ENCODE results near the gene AARS1. TPM values are rescaled to one million over a fixed set of nuclear protein-coding genes. Genes with fewer than 3 reads are reported as not detected.
A peak's percentile ranks its signal among the peaks of the same experiment; 100 is the strongest.
"Not testable (repeated sequence)": the region's sequence is repeated elsewhere in the genome, so short reads cannot be mapped to it uniquely, and the experiment has no call there.

The AARS1 gene
- total RNA-seq, result 8.8 TPM

DNA sequence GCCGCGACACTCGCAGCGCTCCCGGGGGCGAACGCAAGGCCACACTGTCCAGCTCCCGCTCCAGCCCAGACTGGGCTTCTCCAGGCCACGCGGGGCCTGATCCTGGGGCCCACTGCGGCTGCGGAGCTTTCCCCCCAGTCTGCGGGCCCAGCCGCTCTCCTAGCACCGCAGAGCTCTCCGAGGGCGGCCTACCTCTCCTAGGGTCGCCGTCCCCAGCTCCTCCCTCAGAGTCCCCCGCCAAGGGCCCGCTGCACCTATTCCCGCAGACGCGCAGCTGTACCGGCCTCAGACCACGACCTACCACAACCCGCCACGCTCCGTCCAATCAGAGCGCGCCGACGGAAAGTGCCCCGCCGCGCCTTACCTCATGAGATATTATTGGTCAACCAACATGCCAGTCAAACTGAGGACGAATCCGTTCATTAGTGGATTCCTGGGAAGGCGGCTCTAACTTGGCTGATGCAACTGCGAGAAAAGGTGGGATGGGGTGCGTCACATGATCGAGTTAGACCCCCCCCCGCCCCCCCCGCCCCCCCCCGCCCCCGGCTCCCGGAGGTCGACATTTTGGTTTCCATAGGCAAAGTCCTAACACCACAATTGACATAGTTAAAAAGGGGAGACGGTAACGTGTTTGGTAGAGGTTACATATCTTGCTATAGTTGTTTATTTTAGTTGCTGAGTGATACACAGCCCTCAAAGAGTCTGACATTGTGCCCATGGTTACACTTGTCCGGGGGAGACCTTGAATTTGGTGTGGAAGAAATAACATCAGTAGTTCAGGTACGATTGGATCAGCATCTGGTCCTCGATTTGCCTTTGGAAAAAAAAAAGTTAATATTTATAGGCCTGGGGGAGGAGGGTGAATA lies at the start of gene AARS1:
Gene AARS1 (minus strand): TSS at position 278 of the 866 bp plus-strand sequence. CDS start 6,743 bp downstream, outside the sequence.
- no peaks in the 10 kb centered on the region for H3K9me3 ChIP-seq (ENCODE audit: low read depth, low read length)
- peak within 1 kb of the TSS; percentile 76 for H3K4me3 ChIP-seq (ENCODE audit: low read length)
- H3K4me1 ChIP-seq (ENCODE audit: insufficient read depth, low read length), result peaks cover 15% of the 10 kb centered on the region
- H3K27me3 ChIP-seq (ENCODE audit: insufficient read depth, low read length), result no peaks in the 10 kb centered on the region

DNA sequence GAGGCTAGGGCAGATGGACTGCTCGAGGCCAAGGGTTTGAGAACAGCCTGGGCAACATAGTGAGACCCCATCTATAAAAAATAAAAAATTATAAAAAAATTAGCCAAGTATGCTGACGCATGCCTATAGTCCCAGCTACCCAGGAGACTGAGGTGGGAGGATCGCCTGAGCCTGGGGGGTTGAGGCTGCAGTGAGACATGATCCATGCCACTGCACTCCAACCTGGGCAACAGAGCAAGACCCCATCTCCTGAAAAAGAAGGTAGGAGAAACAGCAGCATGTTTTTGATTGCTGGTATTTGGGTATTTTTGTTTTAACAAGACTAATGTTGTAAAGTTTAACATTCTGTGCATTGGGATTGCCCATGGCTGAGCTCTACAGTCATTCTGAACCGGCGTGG lies 48.5 kb upstream of the AARS1 start:
- Histone ChIP-seq H3K4me3 (ENCODE audit: low read length) (no peak overlapping the region), H3K9me3 (ENCODE audit: low read depth, low read length) (no peaks in the 10 kb centered on the region), H3K27me3 (ENCODE audit: insufficient read depth, low read length) (no peaks in the 10 kb centered on the region), H3K4me1 (ENCODE audit: insufficient read depth, low read length) (no peaks in the 10 kb centered on the region)

- not testable (repeated sequence) for H3K4me3 ChIP-seq (ENCODE audit: low read length); H3K27me3 ChIP-seq (ENCODE audit: insufficient read depth, low read length); H3K4me1 ChIP-seq (ENCODE audit: insufficient read depth, low read length); H3K9me3 ChIP-seq (ENCODE audit: low read depth, low read length)
These were observed 43.4 kb upstream of the AARS1 start for GRCh38 chr16:70332728-70333127.

- Histone ChIP-seq H3K4me3 (ENCODE audit: low read length) (no peak overlapping the region), H3K9me3 (ENCODE audit: low read depth, low read length) (no peaks in the 10 kb centered on the region), H3K27me3 (ENCODE audit: insufficient read depth, low read length) (no peaks in the 10 kb centered on the region), H3K4me1 (ENCODE audit: insufficient read depth, low read length) (no peaks in the 10 kb centered on the region)
These were observed 42.5 kb upstream of the AARS1 start for GRCh38 chr16:70331588-70332358.

DNA sequence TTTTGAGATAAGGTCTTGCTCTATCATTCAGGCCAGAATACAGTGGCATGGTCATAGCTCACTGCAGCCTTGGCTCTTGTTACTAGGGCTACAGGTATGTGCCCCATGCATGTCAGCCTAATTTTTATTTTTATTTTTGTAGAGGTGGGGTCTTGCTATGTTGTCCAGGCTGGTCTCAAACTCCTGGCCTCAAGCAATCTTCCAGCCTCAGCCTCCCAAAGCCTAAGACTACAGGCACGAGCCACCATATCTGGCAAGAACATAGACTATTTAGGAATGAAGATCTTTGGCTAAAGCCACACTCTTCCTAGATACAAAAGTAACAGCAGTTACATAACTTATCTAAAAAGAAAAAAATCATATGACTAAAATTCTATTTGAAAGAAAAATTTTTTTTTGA lies 41.8 kb upstream of the AARS1 start:
- Histone ChIP-seq H3K4me1 (ENCODE audit: insufficient read depth, low read length) (no peaks in the 10 kb centered on the region), H3K9me3 (ENCODE audit: low read depth, low read length) (no peaks in the 10 kb centered on the region), H3K4me3 (ENCODE audit: low read length) (no peak overlapping the region), H3K27me3 (ENCODE audit: insufficient read depth, low read length) (no peaks in the 10 kb centered on the region)

- no peaks in the 10 kb centered on the region for H3K4me1 ChIP-seq (ENCODE audit: insufficient read depth, low read length)
- no peaks in the 10 kb centered on the region for H3K9me3 ChIP-seq (ENCODE audit: low read depth, low read length)
These were observed 35.9 kb upstream of the AARS1 start for GRCh38 chr16:70324998-70325747.

DNA sequence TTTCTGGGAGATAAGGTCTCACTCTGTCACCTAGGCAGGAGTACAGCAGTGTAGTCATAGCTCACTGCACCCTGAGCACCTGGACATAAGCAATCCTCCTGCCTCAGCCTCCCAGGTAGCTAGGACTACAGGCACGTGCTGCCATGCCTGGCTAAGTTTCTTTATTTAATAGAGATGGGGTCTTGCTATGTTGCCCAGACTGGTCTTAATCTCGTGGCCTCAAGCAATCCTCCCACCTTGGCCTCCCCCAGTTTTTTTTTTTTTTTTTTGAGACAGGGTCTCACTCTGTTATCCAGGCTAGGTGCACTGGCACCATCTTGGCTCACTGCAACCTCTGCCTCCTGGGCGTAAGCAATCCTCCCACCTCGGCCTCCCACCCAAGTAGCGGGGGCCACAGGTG lies 30.8 kb upstream of the AARS1 start:
- no peaks in the 10 kb centered on the region for H3K27me3 ChIP-seq (ENCODE audit: insufficient read depth, low read length)
- H3K9me3 ChIP-seq (ENCODE audit: low read depth, low read length), result no peaks in the 10 kb centered on the region
- H3K4me3 ChIP-seq (ENCODE audit: low read length), result no peak overlapping the region
- H3K4me1 ChIP-seq (ENCODE audit: insufficient read depth, low read length), result no peaks in the 10 kb centered on the region

More at GRCh38 chr16:70324998-70325747, 35.9 kb upstream of the AARS1 start:
- Histone ChIP-seq H3K27me3 (ENCODE audit: insufficient read depth, low read length) (no peaks in the 10 kb centered on the region), H3K4me3 (ENCODE audit: low read length) (no peak overlapping the region)

- peaks cover 21% of the 10 kb centered on the region for H3K4me1 ChIP-seq (ENCODE audit: insufficient read depth, low read length)
- H3K4me3 ChIP-seq (ENCODE audit: low read length); H3K9me3 ChIP-seq (ENCODE audit: low read depth, low read length): not testable (repeated sequence)
These were observed 18.4 kb upstream of the AARS1 start for GRCh38 chr16:70307726-70308125.

DNA sequence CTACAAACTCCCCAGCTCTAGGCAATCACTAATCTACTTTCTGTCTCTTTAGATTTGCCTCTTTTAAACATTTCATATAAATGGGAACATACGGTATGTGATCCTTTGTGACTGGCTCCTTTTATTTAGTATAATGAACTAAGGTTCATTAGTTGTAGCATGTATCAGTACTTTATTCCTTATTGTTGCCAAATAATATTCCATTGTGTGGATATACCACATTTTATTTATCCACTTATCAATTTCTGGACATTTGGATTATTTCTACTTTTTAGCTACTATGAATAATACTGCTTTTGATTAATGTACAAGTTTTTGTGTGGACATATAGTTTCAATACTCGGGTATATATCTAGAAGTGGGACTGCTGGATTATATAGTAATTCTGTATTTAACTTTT lies 17.6 kb upstream of the AARS1 start:
- Histone ChIP-seq H3K4me1 (ENCODE audit: insufficient read depth, low read length) (peaks cover 21% of the 10 kb centered on the region), H3K4me3 (ENCODE audit: low read length) (no peak overlapping the region), H3K27me3 (ENCODE audit: insufficient read depth, low read length) (no peaks in the 10 kb centered on the region), H3K9me3 (ENCODE audit: low read depth, low read length) (no peaks in the 10 kb centered on the region)

More at GRCh38 chr16:70307726-70308125, 18.4 kb upstream of the AARS1 start:
- not testable (repeated sequence) for H3K27me3 ChIP-seq (ENCODE audit: insufficient read depth, low read length)

DNA sequence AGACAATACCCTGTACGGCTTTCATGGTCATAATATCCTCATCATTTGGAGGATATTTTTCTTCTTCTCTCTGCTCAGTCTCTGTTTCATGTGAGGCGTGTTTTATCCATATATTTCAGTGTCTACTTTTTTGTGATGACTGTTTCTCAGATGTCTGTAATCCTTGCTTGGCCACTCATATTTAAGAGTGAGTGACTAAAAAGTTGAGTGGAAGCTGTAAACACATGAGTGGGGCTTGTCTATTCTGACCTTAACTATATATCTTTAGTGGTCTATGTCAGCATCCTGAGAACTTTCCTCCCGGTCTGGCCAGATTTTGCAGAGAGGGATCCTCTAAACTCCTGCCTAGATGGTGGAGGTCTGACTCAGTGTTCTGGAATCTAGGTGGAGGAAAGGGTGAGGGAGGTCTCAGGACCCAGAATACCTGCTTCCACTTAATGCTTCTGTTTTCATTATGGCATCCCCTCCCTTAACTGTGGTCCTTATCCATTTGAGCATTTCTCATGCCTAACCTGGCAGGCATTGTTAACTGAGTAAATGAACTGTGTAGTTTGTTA lies 15.7 kb upstream of the AARS1 start:
- no peaks in the 10 kb centered on the region for H3K27me3 ChIP-seq (ENCODE audit: insufficient read depth, low read length)

GRCh38 chr16:70302745-70303144 lies 13.4 kb upstream of the AARS1 start:
- Histone ChIP-seq H3K9me3 (ENCODE audit: low read depth, low read length) (no peaks in the 10 kb centered on the region), H3K27me3 (ENCODE audit: insufficient read depth, low read length) (no peaks in the 10 kb centered on the region), H3K4me1 (ENCODE audit: insufficient read depth, low read length) (peaks cover 41% of the 10 kb centered on the region), H3K4me3 (ENCODE audit: low read length) (no peak overlapping the region)

More for the DNA sequence above, 15.7 kb upstream of the AARS1 start:
- no peak overlapping the region for H3K4me3 ChIP-seq (ENCODE audit: low read length)
- H3K4me1 ChIP-seq (ENCODE audit: insufficient read depth, low read length), result peaks cover 28% of the 10 kb centered on the region
- no peaks in the 10 kb centered on the region for H3K9me3 ChIP-seq (ENCODE audit: low read depth, low read length)

GRCh38 chr16:70301121-70301520 lies 11.8 kb upstream of the AARS1 start:
- H3K27me3 ChIP-seq (ENCODE audit: insufficient read depth, low read length), result no peaks in the 10 kb centered on the region
- no peak overlapping the region for H3K4me3 ChIP-seq (ENCODE audit: low read length)

GRCh38 chr16:70298988-70299938 lies 10.0 kb upstream of the AARS1 start, which contains the start of gene DDX19B:
Gene DDX19B (plus strand): TSS chr16:70299186. CDS start chr16:70299298, 112 bp downstream.
- Histone ChIP-seq H3K27me3 (ENCODE audit: insufficient read depth, low read length) (no peaks in the 10 kb centered on the region), H3K4me3 (ENCODE audit: low read length) (peak within 1 kb of the TSS; percentile 98), H3K9me3 (ENCODE audit: low read depth, low read length) (no peaks in the 10 kb centered on the region), H3K4me1 (ENCODE audit: insufficient read depth, low read length) (peaks cover 27% of the 10 kb centered on the region)

More at GRCh38 chr16:70301121-70301520, 11.8 kb upstream of the AARS1 start:
- no peaks in the 10 kb centered on the region for H3K9me3 ChIP-seq (ENCODE audit: low read depth, low read length)
- H3K4me1 ChIP-seq (ENCODE audit: insufficient read depth, low read length), result peaks cover 40% of the 10 kb centered on the region

- H3K4me3 ChIP-seq (ENCODE audit: low read length), result no peak overlapping the region
- peaks cover 19% of the 10 kb centered on the region for H3K4me1 ChIP-seq (ENCODE audit: insufficient read depth, low read length)
- no peaks in the 10 kb centered on the region for H3K9me3 ChIP-seq (ENCODE audit: low read depth, low read length)
- no peaks in the 10 kb centered on the region for H3K27me3 ChIP-seq (ENCODE audit: insufficient read depth, low read length)
These were observed 6.3 kb upstream of the AARS1 start for GRCh38 chr16:70295634-70296033.

All from mononuclear cell (primary cell).